Ovary (tissue), 3 donors: ENCODE measurements around the gene FAM163B.

Source experiments
- EP300 ChIP-seq: sonication (generic); formaldehyde crosslinking; IDR thresholded peaks from one replicate; pipeline ENCODE4 v1.6.1; 2017; ENCODE audit warnings: antibody characterized with exemption
- POLR2A ChIP-seq: fragments of 450-650 bp; IDR thresholded peaks from one replicate; pipeline ENCODE4 v1.6.1; 2017; ENCODE audit warnings: antibody characterized with exemption, mild to moderate bottlenecking, moderate library complexity
- TF ChIP-seq, protein P1 (sequence below), 3 donors: fragments of 450-650 bp in 2 of 3; fragments of 200-600 bp in 1 of 3; IDR thresholded peaks; one replicate each; pipeline versions ENCODE4 v1.5.1 to v1.8.0; 2016 to 2022; ENCODE audit warnings: antibody characterized with exemption in 3 of 3, mild to moderate bottlenecking in 1 of 3
- donor health status: DM: no; HTN: no; CAD: no.

GRCh38 chr9:133585481-133586351 is 23.5 kb downstream of the FAM163B start:
- TF ChIP-seq, protein P1, sequence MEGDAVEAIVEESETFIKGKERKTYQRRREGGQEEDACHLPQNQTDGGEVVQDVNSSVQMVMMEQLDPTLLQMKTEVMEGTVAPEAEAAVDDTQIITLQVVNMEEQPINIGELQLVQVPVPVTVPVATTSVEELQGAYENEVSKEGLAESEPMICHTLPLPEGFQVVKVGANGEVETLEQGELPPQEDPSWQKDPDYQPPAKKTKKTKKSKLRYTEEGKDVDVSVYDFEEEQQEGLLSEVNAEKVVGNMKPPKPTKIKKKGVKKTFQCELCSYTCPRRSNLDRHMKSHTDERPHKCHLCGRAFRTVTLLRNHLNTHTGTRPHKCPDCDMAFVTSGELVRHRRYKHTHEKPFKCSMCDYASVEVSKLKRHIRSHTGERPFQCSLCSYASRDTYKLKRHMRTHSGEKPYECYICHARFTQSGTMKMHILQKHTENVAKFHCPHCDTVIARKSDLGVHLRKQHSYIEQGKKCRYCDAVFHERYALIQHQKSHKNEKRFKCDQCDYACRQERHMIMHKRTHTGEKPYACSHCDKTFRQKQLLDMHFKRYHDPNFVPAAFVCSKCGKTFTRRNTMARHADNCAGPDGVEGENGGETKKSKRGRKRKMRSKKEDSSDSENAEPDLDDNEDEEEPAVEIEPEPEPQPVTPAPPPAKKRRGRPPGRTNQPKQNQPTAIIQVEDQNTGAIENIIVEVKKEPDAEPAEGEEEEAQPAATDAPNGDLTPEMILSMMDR (IDR thresholded peaks at IDR 0.05) = no peak
- TF ChIP-seq POLR2A = no peak
- TF ChIP-seq EP300 = no peak
